ENCODE data around the gene LACTB. TPM values are rescaled to one million over a fixed set of nuclear protein-coding genes. Genes with fewer than 3 reads are reported as not detected.

The LACTB gene
- total RNA-seq, 2 donors from 2014 or later = 13.3 to 14.9 TPM

DNA sequence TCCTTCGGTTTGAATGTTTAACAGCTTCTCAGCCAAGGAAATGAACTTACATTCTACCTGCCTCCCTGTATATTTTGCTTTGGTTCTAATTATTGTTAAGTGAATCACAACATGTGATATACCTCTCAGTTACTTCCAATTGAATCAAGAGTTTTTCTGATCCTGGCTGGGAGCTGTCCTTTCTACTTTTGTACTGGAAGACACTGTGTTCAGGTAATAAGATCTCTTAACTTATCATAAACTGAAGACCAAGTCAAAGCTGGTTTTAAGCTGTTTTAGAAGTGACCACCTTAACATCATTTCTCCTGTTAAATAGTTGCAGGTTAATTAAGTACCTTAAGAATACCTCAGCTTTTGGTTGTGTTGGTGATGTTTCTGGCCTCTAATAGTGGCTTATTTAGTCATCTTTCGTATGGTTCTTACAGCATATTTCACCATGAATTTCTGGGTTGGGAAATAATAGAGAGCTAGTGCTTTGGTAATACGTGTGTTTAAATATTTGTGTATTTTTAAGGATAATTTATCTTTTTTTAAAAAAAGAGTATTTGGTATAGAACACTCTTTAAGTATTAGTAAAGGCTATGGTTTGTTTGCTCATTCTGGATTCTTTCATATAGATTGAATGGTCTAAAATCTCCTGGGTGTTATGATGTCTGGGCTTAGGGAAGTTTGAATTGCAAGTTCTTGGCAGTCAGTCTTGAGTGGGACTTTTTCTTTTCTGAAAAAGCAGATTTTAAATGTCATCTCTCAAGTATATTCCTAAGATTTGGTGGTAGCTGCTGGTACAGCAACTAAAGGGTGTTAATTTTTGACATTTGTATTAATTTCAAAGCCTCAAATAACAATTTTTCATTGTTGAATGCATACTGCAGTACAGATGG lies 69.3 kb downstream of the LACTB start:
- Histone ChIP-seq H3K36me3 (ENCODE audit: control insufficient read depth, insufficient read depth, low read length) (no peaks in the 10 kb centered on the region), H3K4me3 (ENCODE audit: low read length) (peak overlapping the region; percentile 92), H3K9me3 (ENCODE audit: control insufficient read depth, low read length) (no peaks in the 10 kb centered on the region), H3K9ac (ENCODE audit: extremely low read depth, low read length, poor library complexity, severe bottlenecking) (no peak overlapping the region), H3K4me1 (ENCODE audit: control insufficient read depth, insufficient read depth, low read length) (peaks cover 5% of the 10 kb centered on the region), H3K27ac (ENCODE audit: low read depth, low read length) (no peak overlapping the region), H3K27me3 (ENCODE audit: control insufficient read depth, insufficient read depth, low read length, poor library complexity, severe bottlenecking) (peaks cover 7% of the 10 kb centered on the region)
- Mint-ChIP-seq H3K4me3 (peak overlapping the region; percentile 89), H3K36me3 (ENCODE audit: low read depth) (no peaks in the 10 kb centered on the region), H3K27me3 (ENCODE audit: insufficient read depth) (peaks cover 7% of the 10 kb centered on the region), H3K9me3 (no peaks in the 10 kb centered on the region), H3K4me1 (peaks cover 41% of the 10 kb centered on the region), H3K27ac (no peak overlapping the region)
- TF ChIP-seq, protein P1, sequence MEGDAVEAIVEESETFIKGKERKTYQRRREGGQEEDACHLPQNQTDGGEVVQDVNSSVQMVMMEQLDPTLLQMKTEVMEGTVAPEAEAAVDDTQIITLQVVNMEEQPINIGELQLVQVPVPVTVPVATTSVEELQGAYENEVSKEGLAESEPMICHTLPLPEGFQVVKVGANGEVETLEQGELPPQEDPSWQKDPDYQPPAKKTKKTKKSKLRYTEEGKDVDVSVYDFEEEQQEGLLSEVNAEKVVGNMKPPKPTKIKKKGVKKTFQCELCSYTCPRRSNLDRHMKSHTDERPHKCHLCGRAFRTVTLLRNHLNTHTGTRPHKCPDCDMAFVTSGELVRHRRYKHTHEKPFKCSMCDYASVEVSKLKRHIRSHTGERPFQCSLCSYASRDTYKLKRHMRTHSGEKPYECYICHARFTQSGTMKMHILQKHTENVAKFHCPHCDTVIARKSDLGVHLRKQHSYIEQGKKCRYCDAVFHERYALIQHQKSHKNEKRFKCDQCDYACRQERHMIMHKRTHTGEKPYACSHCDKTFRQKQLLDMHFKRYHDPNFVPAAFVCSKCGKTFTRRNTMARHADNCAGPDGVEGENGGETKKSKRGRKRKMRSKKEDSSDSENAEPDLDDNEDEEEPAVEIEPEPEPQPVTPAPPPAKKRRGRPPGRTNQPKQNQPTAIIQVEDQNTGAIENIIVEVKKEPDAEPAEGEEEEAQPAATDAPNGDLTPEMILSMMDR (conservative IDR thresholded peaks at IDR 0.05) = no peak
- no peak for DNase-seq
- WGBS, 2 experiments (ENCODE audit: insufficient coverage in 1 of 2, insufficient read length in 1 of 2) = 64 to 81% methylated on average over 3 of the region's 3 CpGs

Other genes starting within 250 kb of the LACTB start
- gene TPM1, start 79.1 kb upstream of the LACTB start, total RNA-seq = 100 to 1,000 TPM; 245 to 363 TPM
- 10 to 100 TPM; 56.2 to 68.8 TPM for gene RPS27L, start 35.6 kb downstream of the LACTB start, total RNA-seq
- 10 to 100 TPM; 21.9 to 28.8 TPM for gene RAB8B, start 67.7 kb downstream of the LACTB start, total RNA-seq
- 10 to 100 TPM; 19.5 to 22.7 TPM for gene APH1B, start 155.7 kb downstream of the LACTB start, total RNA-seq